Cardiac muscle cell (in vitro differentiated cells and primary cell): Measurements from ENCODE around the gene ADAD2. TPM values are rescaled to one million over a fixed set of nuclear protein-coding genes. Genes with fewer than 3 reads are reported as not detected.

ENCODE experiments used
- DNase-seq, 2 donors: peaks; one replicate each; pipeline versions ENCODE4 v3.0.0 to v3.0.0-alpha.2; 2010 to 2017; ENCODE audit warnings: low read depth in 1 of 2, low spot score in 1 of 2
- H3K27ac ChIP-seq: fragments of 200-600 bp; sonication (generic); 2 replicates; pipeline ENCODE4 v1.5.1; 2016
- H3K27me3 ChIP-seq: fragments of 200-600 bp; sonication (generic); 2 replicates; pipeline ENCODE4 v1.6.0; 2016; ENCODE audit warnings: control low read depth
- H3K36me3 ChIP-seq: fragments of 200-600 bp; sonication (generic); 2 replicates; pipeline ENCODE4 v1.5.1; 2016; ENCODE audit warnings: control low read depth
- H3K4me1 ChIP-seq: fragments of 200-600 bp; sonication (generic); 2 replicates; pipeline ENCODE4 v1.8.1; 2017; ENCODE audit warnings: low read depth, mild to moderate bottlenecking, mixed run types
- H3K4me3 ChIP-seq: fragments of 200-600 bp; sonication (generic); 2 replicates; pipeline ENCODE4 v1.5.1; 2016; ENCODE audit warnings: mild to moderate bottlenecking
- H3K9me3 ChIP-seq: fragments of 200-600 bp; sonication (generic); 2 replicates; pipeline ENCODE4 v1.5.1; 2017; ENCODE audit warnings: low read depth, mild to moderate bottlenecking, control low read depth
- CTCF ChIP-seq: IDR thresholded peaks from 2 replicates; pipeline ENCODE4 v1.5.1; 2012; ENCODE audit warnings: low read depth, mild to moderate bottlenecking, low read length
- polyA plus RNA-seq: library from polyadenylated mRNA; unstranded; fragments of >200 nt; fragmentation: Nextera tagmentation; extraction: Ambion mirVana; gene quantifications from 2 replicates; pipeline ENCODE4 v1.2.1, GENCODE V29; 2016
- total RNA-seq: library from RNA; depleted of rRNA; stranded (reverse); fragments of >200 nt; gene quantifications from 2 replicates; pipeline ENCODE4 v1.2.3, GENCODE V29; 2016

Gene ADAD2
- total and polyA plus RNA-seq, 2 experiments from 2014 or later: not detected

- Histone ChIP-seq H3K9me3 (no peaks in the 10 kb centered on the region), H3K27me3 (no peaks in the 10 kb centered on the region), H3K4me3 (no peak overlapping the region), H3K36me3 (no peaks in the 10 kb centered on the region), H3K27ac (no peak overlapping the region), H3K4me1 (no peaks in the 10 kb centered on the region)
- no peak for TF ChIP-seq CTCF
- no peak for DNase-seq
Measured at GRCh38 chr16:84223456-84223855, 32.5 kb downstream of the ADAD2 start.

- H3K4me3 ChIP-seq: no peak overlapping the region
- DNase-seq: no peak
- no peaks in the 10 kb centered on the region for H3K9me3 ChIP-seq
- no peak for TF ChIP-seq CTCF
- H3K27me3 ChIP-seq: no peaks in the 10 kb centered on the region
- H3K36me3 ChIP-seq: no peaks in the 10 kb centered on the region
- no peak overlapping the region for H3K27ac ChIP-seq
- no peaks in the 10 kb centered on the region for H3K4me1 ChIP-seq
Measured at GRCh38 chr16:84224554-84224953, 33.6 kb downstream of the ADAD2 start.

GRCh38 chr16:84225126-84225525, 34.2 kb downstream of the ADAD2 start:
- Histone ChIP-seq H3K4me3 (no peak overlapping the region), H3K4me1 (no peaks in the 10 kb centered on the region), H3K27me3 (no peaks in the 10 kb centered on the region), H3K27ac (no peak overlapping the region), H3K36me3 (no peaks in the 10 kb centered on the region), H3K9me3 (no peaks in the 10 kb centered on the region)
- DNase-seq: no peak
- no peak for TF ChIP-seq CTCF

GRCh38 chr16:84225571-84225970, 34.6 kb downstream of the ADAD2 start:
- Histone ChIP-seq H3K4me3 (no peak overlapping the region), H3K9me3 (no peaks in the 10 kb centered on the region), H3K27ac (no peak overlapping the region), H3K36me3 (no peaks in the 10 kb centered on the region), H3K4me1 (no peaks in the 10 kb centered on the region), H3K27me3 (no peaks in the 10 kb centered on the region)
- TF ChIP-seq CTCF: no peak
- DNase-seq: no peak

- Histone ChIP-seq H3K4me3 (no peak overlapping the region), H3K9me3 (no peaks in the 10 kb centered on the region), H3K36me3 (no peaks in the 10 kb centered on the region), H3K4me1 (no peaks in the 10 kb centered on the region), H3K27me3 (no peaks in the 10 kb centered on the region), H3K27ac (no peak overlapping the region)
- DNase-seq: no peak
- no peak for TF ChIP-seq CTCF
Measured at GRCh38 chr16:84226026-84226425, 35.1 kb downstream of the ADAD2 start.

- no peaks in the 10 kb centered on the region for H3K36me3 ChIP-seq
- no peak for DNase-seq
- H3K4me3 ChIP-seq: no peak overlapping the region
- no peaks in the 10 kb centered on the region for H3K4me1 ChIP-seq
- H3K27me3 ChIP-seq: no peaks in the 10 kb centered on the region
- H3K27ac ChIP-seq: no peak overlapping the region
- no peak for TF ChIP-seq CTCF
- no peaks in the 10 kb centered on the region for H3K9me3 ChIP-seq
Measured at GRCh38 chr16:84227548-84227947, 36.6 kb downstream of the ADAD2 start.
